HCT116 (cell line): ENCODE data around the gene BBC3. TPM values are rescaled to one million over a fixed set of nuclear protein-coding genes. Genes with fewer than 3 reads are reported as not detected.

ENCODE experiments used
- ATAC-seq: fragments of 200-7000 bp; cut with Tn5 transposase; 2 replicates; pipeline ENCODE4 v1.9.1; 2020; ENCODE audit warnings: mild to moderate bottlenecking, moderate library complexity
- BruUV-seq: library from RNA; stranded (reverse); fragments of 400-500 nt; replicated peaks from 2 replicates; lab custom pipeline; 2021; lab: Mats Ljungman, UMichigan
- CTCF ChIA-PET: fragments of 300-600 bp; sonication (Branson Sonifier 250); formaldehyde crosslinking; loops from one replicate; lab custom pipeline; 2021; ENCODE audit warnings: antibody characterized with exemption; lab: Charles Lee
- POLR2A ChIA-PET: fragments of 300-600, 350-600 bp; sonication (Branson Sonifier 250); formaldehyde crosslinking; loops from one replicate; lab custom pipeline; 2021; ENCODE audit warnings: antibody characterized with exemption; lab: Charles Lee
- RAD21 ChIA-PET, 2 experiments: fragments of 300-600 bp; sonication (Branson Sonifier 250); formaldehyde crosslinking; loops; one replicate each; lab custom pipeline; 2023; ENCODE audit warnings: low total read pairs in 2 of 2; ENCODE audit not compliant: uncharacterized antibody in 2 of 2, unreplicated experiment in 2 of 2, low non-redundant PET in 1 of 2; lab: Charles Lee
- DNase-seq: peaks from one replicate; pipeline ENCODE4 v3.0.0-alpha.2; 2010; ENCODE audit warnings: low read depth, low spot score
- H2AFZ ChIP-seq: fragments of 200-600 bp; shearing (Covaris generic), sonication (generic); 2 replicates; pipeline ENCODE4 v1.6.1; 2017; ENCODE audit warnings: low read depth, mixed run types, mixed read lengths, antibody characterized with exemption, low read length; ENCODE audit not compliant: poor library complexity, severe bottlenecking
- H3K27ac ChIP-seq: 2 replicates; pipeline ENCODE4 v1.5.1; 2012; ENCODE audit warnings: low read depth, low read length
- H3K27me3 ChIP-seq: fragments of 200-600 bp; sonication (generic); 2 replicates; pipeline ENCODE4 v1.6.1; 2016; ENCODE audit warnings: mixed run types, low read length, mixed read lengths; ENCODE audit not compliant: insufficient read depth
- H3K36me3 ChIP-seq, 2 experiments: fragments of 200-500 bp in 1 of 2; fragments of 200-600 bp in 1 of 2; sonication (Bioruptor generic) in 1 of 2; sonication (generic) in 1 of 2; 2 replicates each; pipeline versions ENCODE4 v1.5.1 to v1.6.1; 2014 to 2016; ENCODE audit warnings: low read length in 2 of 2, inconsistent platforms in 1 of 2, mixed read lengths in 1 of 2, mixed run types in 1 of 2; ENCODE audit not compliant: insufficient read depth in 2 of 2, control insufficient read depth in 1 of 2
- H3K4me1 ChIP-seq, 2 experiments: fragments of 200-600 bp in 1 of 2; sonication (generic) in 1 of 2; 2 replicates each; pipeline versions ENCODE4 v1.5.1 to v1.6.1; 2012 to 2017; ENCODE audit warnings: low read length in 2 of 2, inconsistent platforms in 1 of 2, mild to moderate bottlenecking in 1 of 2, mixed read lengths in 1 of 2, mixed run types in 1 of 2, moderate library complexity in 1 of 2; ENCODE audit not compliant: insufficient read depth in 2 of 2, control insufficient read depth in 1 of 2
- H3K4me2 ChIP-seq: fragments of 200-600 bp; sonication (generic); 2 replicates; pipeline ENCODE4 v1.6.1; 2017; ENCODE audit warnings: mixed run types, low read length, mixed read lengths
- H3K4me3 ChIP-seq, 2 experiments: fragments of 200-600 bp in 1 of 2; sonication (generic) in 1 of 2; replicated peaks in 1 of 2; 2 replicates each; pipeline ENCODE4 v1.5.1; 2011 to 2016; ENCODE audit warnings: low read length in 2 of 2, control low read depth in 1 of 2, low read depth in 1 of 2, mild to moderate bottlenecking in 1 of 2, mixed read lengths in 1 of 2, mixed run types in 1 of 2
- H3K79me2 ChIP-seq: fragments of 200-600 bp; sonication (generic); 2 replicates; pipeline ENCODE4 v1.6.1; 2017; ENCODE audit warnings: mild to moderate bottlenecking, mixed run types, low read length, moderate library complexity, mixed read lengths; ENCODE audit not compliant: insufficient read depth
- H3K9ac ChIP-seq: fragments of 200-600 bp; sonication (generic); 2 replicates; pipeline ENCODE4 v1.6.1; 2016; ENCODE audit warnings: low read length, mixed read lengths
- H3K9me2 ChIP-seq: fragments of 200-600 bp; sonication (generic), shearing (Covaris generic); 2 replicates; pipeline ENCODE4 v1.6.1; 2017; ENCODE audit warnings: mixed run types, mild to moderate bottlenecking, moderate library complexity; ENCODE audit not compliant: insufficient read depth
- H3K9me3 ChIP-seq, 2 experiments: fragments of 200-500 bp in 1 of 2; fragments of 200-600 bp in 1 of 2; sonication (Bioruptor generic) in 1 of 2; sonication (generic) in 1 of 2; 2 replicates each; pipeline ENCODE4 v1.6.1; 2014 to 2017; ENCODE audit warnings: low read length in 2 of 2, mixed read lengths in 2 of 2, inconsistent platforms in 1 of 2, low read depth in 1 of 2, mild to moderate bottlenecking in 1 of 2, mixed run types in 1 of 2, moderate library complexity in 1 of 2; ENCODE audit not compliant: control insufficient read depth in 1 of 2, insufficient read depth in 1 of 2
- H4K20me1 ChIP-seq: fragments of 200-600 bp; sonication (generic), shearing (Covaris generic); 2 replicates; pipeline ENCODE4 v1.6.1; 2017; ENCODE audit warnings: mixed run types, mild to moderate bottlenecking, moderate library complexity; ENCODE audit not compliant: insufficient read depth
- ATF3 ChIP-seq: IDR thresholded peaks from 2 replicates; pipeline ENCODE4 v1.6.1; 2012
- CBX3 ChIP-seq: IDR thresholded peaks from 2 replicates; pipeline ENCODE4 v1.6.1; 2012; ENCODE audit warnings: low read depth
- CEBPB ChIP-seq: IDR thresholded peaks from 2 replicates; pipeline ENCODE4 v1.6.1; 2012; ENCODE audit warnings: low read depth
- CTCF ChIP-seq, 3 experiments: fragments of 200-600 bp in 1 of 3; sonication (generic) in 1 of 3; IDR thresholded peaks in 2 of 3; conservative IDR thresholded peaks in 1 of 3; 2 replicates each; pipeline ENCODE4 v1.5.1; 2012 to 2017; ENCODE audit warnings: low read depth in 2 of 3, low read length in 2 of 3, antibody characterized with exemption in 1 of 3, borderline replicate concordance in 1 of 3, control low read depth in 1 of 3, mild to moderate bottlenecking in 1 of 3, mixed read lengths in 1 of 3, mixed run types in 1 of 3, moderate library complexity in 1 of 3; ENCODE audit not compliant: insufficient read depth in 1 of 3
- EGR1 ChIP-seq: IDR thresholded peaks from 2 replicates; pipeline ENCODE4 v1.6.1; 2012; ENCODE audit warnings: low read depth
- ELF1 ChIP-seq: IDR thresholded peaks from 2 replicates; pipeline ENCODE4 v1.6.1; 2012; ENCODE audit warnings: low read depth, borderline replicate concordance
- EZH2 ChIP-seq: fragments of 200-600 bp; sonication (generic); IDR thresholded peaks from 2 replicates; pipeline ENCODE4 v1.6.1; 2017; ENCODE audit warnings: antibody characterized with exemption, mixed run types
- POLR2A ChIP-seq: IDR thresholded peaks from 2 replicates; pipeline ENCODE4 v1.7.0; 2011; ENCODE audit warnings: borderline replicate concordance; ENCODE audit not compliant: insufficient read depth, insufficient read length; ENCODE audit errors: extremely low read depth
- POLR2AphosphoS5 ChIP-seq: IDR thresholded peaks from 2 replicates; pipeline ENCODE4 v1.6.1; 2011; ENCODE audit warnings: mild to moderate bottlenecking, low read depth, low read length, moderate library complexity
- RAD21 ChIP-seq: IDR thresholded peaks from 2 replicates; pipeline ENCODE4 v1.6.1; 2012; ENCODE audit warnings: low read depth, mild to moderate bottlenecking
- REST ChIP-seq: IDR thresholded peaks from 2 replicates; pipeline ENCODE4 v1.6.1; 2012; ENCODE audit warnings: low read depth
- SIN3A ChIP-seq: IDR thresholded peaks from 2 replicates; pipeline ENCODE4 v1.6.1; 2012; ENCODE audit warnings: low read depth
- SP1 ChIP-seq: IDR thresholded peaks from 2 replicates; pipeline ENCODE4 v1.6.1; 2012; ENCODE audit warnings: low read depth
- ZFX ChIP-seq: fragments of 450-650 bp; IDR thresholded peaks from 2 replicates; pipeline ENCODE4 v1.6.1; 2017
- ZNF274 ChIP-seq: fragments of 200-500 bp; sonication (Bioruptor generic); IDR thresholded peaks from 2 replicates; pipeline ENCODE4 v1.6.1; 2014; ENCODE audit warnings: mild to moderate bottlenecking, low read depth, low read length, inconsistent platforms
- intact Hi-C: fragments of 100-400 bp; cut with micrococcal nuclease; formaldehyde crosslinking; loops from 2 replicates; pipeline ENCODE4 v1.10.0; 2022
- total RNA-seq: library from RNA; stranded (reverse); gene quantifications from one replicate; pipeline ENCODE4 v1.2.1, GENCODE V29; 2021; ENCODE audit not compliant: unreplicated experiment
- TF ChIP-seq, protein P1 (sequence below): IDR thresholded peaks from 2 replicates; pipeline ENCODE4 v1.6.1; 2012

BBC3 gene
- total RNA-seq, 1 experiment from 2014 or later: 45.0 TPM

- TF ChIP-seq CTCF (IDR thresholded peaks at IDR 0.05 in 2 of 3, conservative IDR thresholded peaks at IDR 0.05 in 1 of 3; ENCODE audit: borderline replicate concordance in 1 of 3, insufficient read depth in 1 of 3, low read depth in 2 of 3, low read length in 2 of 3) (no peak), SIN3A (peak; percentile 17), CEBPB (peak; percentile 91; the same call in 1 of the 2 replicates), SP1 (peak; percentile 46; the same call in 1 of the 2 replicates)
- TF ChIP-seq, all 23 proteins: peak for 10
Measured at GRCh38 chr19:47227352-47228167, 3.4 kb downstream of the BBC3 start (continued).

DNA sequence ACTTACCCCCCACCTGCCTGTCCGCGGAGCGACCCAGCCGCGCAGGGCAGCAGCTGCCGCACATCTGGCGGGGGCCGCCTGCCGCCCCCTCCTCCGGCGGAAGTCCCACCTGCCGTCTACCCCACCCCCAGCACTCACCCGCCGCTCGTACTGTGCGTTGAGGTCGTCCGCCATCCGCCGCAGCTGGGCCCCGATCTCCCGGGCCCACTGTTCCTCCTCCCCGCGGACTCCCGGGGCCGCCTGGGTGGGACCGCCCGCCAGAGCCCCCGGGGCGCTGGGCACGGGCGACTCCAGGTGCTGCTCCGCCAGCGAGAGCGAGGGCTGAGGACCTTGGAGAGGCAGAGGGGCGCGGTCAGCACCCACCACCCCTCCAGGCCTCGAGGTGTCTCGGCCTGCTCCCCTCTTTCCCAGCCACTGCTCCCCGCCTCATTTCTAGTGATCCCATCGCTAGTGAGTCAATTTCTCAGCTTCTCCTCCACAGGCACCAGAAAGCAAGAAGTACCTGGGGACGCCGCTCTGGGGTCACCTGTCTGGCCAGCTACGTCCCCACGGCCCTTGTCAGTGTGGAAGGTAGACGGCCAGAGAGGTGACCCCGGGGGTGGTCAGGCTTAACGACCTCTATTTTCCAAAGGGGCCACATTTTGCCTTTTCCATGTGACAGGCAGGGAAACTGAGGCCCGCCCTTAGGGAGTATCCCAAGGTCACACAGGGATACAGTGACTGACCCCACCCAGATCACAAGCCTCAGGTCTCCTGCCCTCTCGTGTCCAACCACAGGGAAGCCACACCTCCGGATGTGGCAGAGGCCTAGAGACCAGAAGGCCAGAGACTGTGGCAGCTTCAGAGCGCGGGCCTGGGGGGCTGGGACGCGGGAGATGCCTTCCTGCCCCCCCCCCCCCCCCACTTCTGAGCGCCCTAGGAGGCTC, 4.3 kb downstream of the BBC3 start:
- peak; percentile 55 for ATAC-seq
- H3K9me3 ChIP-seq: no peaks in the 10 kb centered on the region
- peak overlapping the region; percentile 100 for H3K4me2 ChIP-seq
- H2AFZ ChIP-seq: no peak overlapping the region
- intact Hi-C loops: no loop called here
- ChIA-PET CTCF (interaction anchor here (2.6 to 2.7 kb wide), 2 partner anchors 16 to 18 kb away, joined by 16 read pairs; no protein-coding TSS in a partner anchor), RAD21 (interaction anchor here (0.6 to 0.7 kb wide), 3 partner anchors 18 to 711 kb away, joined by 3 to 5 read pairs (median 4); no protein-coding TSS in a partner anchor), POLR2A (interaction anchor here (0.6 to 3.5 kb wide), 20 partner anchors 10 to 1611 kb away, joined by 3 to 39 read pairs (median 6); partner anchors contain the start of genes CCDC9 and ZC3H4)
- peak overlapping the region; percentile 76 to 78 for H3K4me3 ChIP-seq
- H4K20me1 ChIP-seq: no peaks in the 10 kb centered on the region
- TSS peak; percentile 89 for BruUV-seq
- H3K27ac ChIP-seq: peak overlapping the region; percentile 97
- peak overlapping the region; percentile 87 for H3K9ac ChIP-seq
- H3K36me3 ChIP-seq: 0 out of 4 replicates have a peak, but pooled peaks cover 0 to 2% of the 10 kb centered on the region in 2 experiments
- H3K4me1 ChIP-seq: peaks cover 20 to 57% of the 10 kb centered on the region in 2 experiments
- no peaks in the 10 kb centered on the region for H3K27me3 ChIP-seq
- no peaks in the 10 kb centered on the region for H3K9me2 ChIP-seq
- DNase-seq: peak; percentile 76
- peaks cover 22% of the 10 kb centered on the region for H3K79me2 ChIP-seq
- TF ChIP-seq, protein P1, sequence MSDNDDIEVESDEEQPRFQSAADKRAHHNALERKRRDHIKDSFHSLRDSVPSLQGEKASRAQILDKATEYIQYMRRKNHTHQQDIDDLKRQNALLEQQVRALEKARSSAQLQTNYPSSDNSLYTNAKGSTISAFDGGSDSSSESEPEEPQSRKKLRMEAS: peak; percentile 68
- TF ChIP-seq CBX3: no peak
- no peak for TF ChIP-seq ZNF274
- TF ChIP-seq POLR2A: peak; percentile 14
- peak; percentile 68; the same call in 1 of the 2 replicates for TF ChIP-seq SP1
- TF ChIP-seq ELF1: no peak
- no peak for TF ChIP-seq REST
- TF ChIP-seq ZFX: peak; percentile 53
- no peak for TF ChIP-seq ATF3
- TF ChIP-seq POLR2AphosphoS5: peak; percentile 75
- TF ChIP-seq RAD21: no peak
- no peak for TF ChIP-seq EGR1
- no peak for TF ChIP-seq EZH2
